RCC 7860 (cell line): ENCODE results near the gene PLAC8.
A peak's percentile ranks its signal among the peaks of the same experiment; 100 is the strongest.
"Not testable (repeated sequence)": the region's sequence is repeated elsewhere in the genome, so short reads cannot be mapped to it uniquely, and the experiment has no call there.

Experiments used
- DNase-seq: peaks from one replicate; pipeline ENCODE4 v3.0.0-alpha.2; 2015; ENCODE audit warnings: low spot score
- FAIRE-seq: peaks from 2 replicates; lab custom pipeline; 2012; peaks lifted over from hg19 to GRCh38; lab: Jason Lieb, UNC

PLAC8 gene

DNA sequence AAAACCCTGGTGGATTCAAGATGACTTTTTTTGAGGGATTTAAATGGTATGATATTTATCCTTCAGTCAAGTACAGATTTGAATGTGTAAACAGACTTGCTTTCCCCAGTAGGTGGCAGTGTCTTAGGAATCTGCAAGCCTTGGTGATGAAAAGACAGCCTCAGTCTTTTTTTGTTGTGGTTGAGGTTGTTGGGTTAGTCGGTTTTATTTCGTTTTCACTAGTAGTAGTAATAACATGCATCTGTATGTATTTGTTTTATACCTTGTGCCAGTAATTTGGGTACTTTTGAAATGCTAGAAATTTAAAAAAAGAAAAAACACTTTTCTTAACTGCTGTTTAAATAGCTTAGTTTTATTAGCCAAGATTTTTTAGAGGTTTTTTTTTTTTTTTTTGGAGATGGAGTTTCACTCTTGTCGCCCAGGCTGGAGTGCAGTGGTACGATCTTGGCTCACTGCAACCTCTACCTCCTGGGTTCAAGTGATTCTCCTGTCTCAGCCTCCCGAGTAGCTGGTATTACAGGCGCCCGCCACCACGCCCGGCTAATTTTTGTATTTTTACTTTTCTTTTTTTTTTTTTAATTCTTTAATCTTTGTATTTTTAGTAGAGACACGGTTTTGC lies 40.3 kb downstream of the PLAC8 start:
- DNase-seq = peak; percentile 40
- peak; percentile 66 for FAIRE-seq

DNA sequence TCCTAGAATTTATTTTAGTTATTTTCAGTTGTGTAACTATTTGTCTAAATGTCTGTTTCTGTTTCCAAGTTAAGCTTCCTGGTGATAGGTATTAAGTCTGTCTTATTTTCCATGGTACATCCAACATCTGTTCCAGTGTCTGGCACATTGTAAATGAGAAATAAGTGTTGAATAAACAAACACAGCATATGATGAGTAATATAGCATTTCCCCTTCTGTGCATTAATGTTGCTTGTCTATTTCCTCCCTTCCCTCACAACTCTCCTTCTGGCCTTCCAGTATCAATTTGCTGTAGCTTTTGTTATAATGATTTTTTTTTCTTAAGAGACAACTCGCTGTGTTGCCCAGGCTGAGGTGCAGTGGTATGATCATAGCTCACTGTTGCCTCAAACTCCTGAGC lies 43.4 kb downstream of the PLAC8 start:
- DNase-seq = no peak

DNA sequence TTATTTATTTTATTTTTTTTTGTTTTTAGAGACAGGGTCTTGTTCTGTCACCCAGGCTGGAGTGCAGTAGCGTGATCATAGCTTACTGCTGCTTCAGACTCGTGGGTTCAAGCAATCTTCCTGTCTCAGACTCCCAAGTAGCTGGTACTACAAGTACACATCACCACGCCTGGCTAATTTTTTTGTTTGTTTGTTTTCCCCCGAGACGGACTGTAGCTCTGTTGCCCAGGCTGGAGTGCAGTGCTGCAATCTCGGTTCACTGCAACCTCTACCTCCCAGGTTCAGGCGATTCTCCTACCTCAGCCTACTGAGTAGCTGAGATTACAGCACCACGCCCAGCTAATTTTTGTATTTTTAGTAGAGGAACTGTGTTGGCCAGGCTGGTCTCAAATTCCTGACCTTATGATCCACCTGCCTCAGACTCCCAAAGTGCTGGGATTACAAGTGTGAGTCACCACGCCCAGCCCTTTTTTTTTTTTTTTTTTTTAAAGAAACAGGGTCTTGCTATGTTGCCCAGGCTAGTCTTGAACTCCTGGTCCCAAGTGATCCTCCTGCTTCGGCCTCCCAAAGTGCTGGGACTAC lies 47.4 kb downstream of the PLAC8 start:
- DNase-seq (no peak), FAIRE-seq (no peak)

More for the DNA sequence above, 43.4 kb downstream of the PLAC8 start:
- no peak for FAIRE-seq

DNA sequence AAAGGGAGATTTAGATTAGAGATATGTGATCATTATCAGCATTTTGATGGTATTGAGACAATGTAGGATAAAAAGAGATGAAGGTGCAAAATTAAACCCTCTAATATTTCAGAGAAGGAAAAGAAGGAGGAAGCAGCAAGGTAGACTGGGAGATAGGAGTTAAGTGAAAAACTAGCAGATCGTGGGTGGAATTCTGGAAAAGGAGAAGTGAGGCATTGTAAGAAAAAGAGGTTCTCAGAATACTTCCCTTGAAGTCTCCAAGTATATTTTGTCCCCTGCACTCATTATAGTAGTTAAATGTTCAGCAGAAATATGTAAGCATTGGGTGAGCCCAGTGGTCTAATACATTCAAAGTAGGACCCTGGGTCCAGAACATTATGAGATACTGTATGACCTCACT lies 49.3 kb downstream of the PLAC8 start:
- DNase-seq (no peak), FAIRE-seq (no peak)

DNA sequence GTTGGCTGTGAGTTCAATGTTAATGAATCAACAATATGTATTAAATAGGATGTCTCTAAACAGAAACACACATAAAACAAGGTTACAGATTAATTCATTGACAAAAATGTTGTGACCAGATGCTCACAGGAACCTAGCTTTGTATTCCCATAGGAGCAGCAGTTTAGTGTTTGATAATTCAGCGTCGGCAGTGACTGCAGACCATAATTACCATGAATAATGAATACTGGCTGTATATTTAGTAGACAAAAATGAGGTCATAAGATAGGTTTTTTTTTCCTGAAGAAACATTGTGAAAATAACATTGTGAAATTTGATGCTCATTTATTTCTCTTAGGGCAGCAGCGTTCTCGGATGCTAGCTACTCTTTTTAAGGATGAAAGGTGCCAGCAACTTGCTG lies 51.8 kb downstream of the PLAC8 start:
- FAIRE-seq = no peak
- no peak for DNase-seq

DNA sequence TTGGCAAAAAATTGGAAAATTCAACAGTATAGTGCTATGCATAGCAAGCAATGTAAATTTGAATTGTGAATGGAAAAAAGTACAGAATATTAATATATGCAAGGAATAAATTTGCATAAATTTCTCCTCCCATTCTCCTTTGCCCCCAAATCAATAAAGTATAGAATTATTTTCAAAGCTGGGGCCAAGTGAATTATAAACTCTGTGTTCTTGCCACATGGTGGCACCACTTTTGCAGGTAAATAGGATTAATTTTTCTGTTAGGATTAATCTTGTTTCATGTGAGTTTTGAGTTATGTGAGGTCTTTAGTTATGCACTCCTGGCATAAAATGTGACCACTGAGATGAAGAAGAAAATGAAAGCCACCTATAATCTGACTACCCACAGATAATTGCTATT lies 59.6 kb downstream of the PLAC8 start:
- DNase-seq (peak; percentile 16), FAIRE-seq (peak; percentile 18)

DNA sequence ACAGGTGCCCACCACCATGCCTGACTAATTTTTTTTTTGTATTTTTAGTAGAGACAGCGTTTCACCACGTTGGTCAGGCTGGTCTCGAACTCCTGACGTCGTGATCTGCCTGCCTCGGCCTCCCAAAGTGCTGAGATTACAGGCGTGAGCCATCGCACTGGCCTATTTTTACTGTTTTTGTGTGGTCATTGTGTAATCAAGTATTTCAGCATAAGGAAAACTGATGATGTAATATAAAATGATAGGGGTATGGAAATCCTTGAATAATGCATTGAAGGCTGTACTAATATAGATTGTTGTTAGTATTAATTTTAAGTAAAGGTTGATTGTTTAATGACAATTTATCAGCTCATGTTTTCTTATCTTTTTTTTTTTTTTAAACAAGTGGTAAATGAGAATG lies 65.7 kb downstream of the PLAC8 start:
- FAIRE-seq, DNase-seq: not testable (repeated sequence)

DNA sequence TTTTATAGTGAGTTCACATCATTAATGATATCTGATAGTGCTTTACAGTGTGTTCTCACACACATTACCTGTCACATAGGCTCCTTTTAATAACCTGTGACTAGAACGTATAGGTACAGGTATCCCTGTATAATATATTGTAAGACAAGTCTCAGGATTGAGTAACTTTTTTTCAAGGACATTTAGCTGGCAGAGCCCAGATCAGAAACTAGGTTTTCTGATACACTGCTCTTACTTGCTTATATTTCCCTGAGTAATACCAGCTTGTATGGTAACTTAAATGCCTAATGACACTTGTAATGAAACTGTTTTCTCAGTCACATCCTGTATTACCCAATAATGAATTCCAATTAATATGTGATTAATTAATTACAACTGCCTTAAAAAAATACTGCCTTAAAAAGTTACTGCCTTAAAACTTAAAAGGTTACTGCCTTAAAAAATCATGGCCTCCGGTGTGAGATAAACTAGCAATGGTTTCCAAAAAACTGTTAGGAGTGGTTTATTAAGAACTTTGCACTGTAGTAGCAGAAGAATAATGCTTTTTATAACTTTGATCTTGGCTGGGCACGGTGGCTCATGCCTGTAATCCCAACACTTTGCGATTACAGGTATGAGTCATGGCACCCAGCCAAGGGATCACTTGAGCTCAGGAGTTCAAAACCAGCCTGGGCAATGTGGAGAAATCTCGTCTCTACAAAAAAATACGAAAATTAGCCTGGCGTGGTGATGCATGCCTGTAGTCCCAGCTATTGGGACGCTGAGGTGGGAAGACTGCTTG lies 67.6 kb downstream of the PLAC8 start:
- DNase-seq = no peak
- FAIRE-seq = no peak

DNA sequence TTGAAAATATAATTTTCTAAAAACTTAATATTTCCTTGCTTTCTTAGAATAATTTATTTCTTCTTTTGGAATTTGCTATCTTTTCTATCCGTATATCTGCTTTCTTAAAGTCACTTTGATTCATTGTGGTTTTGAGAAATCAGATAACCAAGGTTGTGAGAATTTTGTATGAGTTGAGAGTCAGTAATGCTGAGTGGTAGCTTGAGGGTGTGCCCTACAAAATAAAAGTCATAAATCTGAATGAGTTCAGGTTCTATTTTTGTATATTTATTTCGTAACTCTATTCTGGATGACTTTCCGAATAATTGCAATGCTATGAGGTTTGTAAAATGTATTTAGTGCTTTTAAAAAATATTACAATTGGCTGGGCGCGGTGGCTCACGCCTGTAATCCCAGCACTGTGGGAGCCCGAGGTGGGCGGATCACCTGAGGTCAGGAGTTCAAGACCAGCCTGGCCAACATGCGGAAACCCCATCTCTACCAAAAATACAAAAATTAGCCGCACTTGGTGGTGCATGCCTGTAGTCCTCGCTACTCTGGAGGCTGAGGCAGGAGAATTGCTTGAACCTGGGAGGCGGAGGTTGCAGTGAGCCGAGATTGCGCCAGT lies 70.6 kb downstream of the PLAC8 start:
- no peak for DNase-seq
- no peak for FAIRE-seq

DNA sequence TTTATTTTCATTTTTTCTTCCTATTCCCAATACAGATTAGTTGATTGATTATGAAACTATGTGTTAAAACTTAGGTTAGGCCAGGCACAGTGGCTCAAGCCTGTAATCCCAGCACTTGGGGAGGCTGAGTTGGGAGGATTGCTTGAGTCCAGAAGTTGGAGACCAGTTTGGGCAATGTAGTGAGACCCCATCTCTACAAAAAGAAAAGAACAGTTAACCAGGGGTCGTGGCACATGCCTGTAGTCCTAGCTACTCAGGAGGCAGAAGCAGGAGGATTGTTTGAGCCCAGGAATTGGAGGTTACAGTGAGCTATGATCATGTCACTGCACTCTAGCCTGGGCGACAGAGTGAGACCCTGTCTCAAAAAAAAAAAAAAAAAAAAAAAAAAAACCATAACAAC lies 71.4 kb downstream of the PLAC8 start:
- DNase-seq, FAIRE-seq: not testable (repeated sequence)

DNA sequence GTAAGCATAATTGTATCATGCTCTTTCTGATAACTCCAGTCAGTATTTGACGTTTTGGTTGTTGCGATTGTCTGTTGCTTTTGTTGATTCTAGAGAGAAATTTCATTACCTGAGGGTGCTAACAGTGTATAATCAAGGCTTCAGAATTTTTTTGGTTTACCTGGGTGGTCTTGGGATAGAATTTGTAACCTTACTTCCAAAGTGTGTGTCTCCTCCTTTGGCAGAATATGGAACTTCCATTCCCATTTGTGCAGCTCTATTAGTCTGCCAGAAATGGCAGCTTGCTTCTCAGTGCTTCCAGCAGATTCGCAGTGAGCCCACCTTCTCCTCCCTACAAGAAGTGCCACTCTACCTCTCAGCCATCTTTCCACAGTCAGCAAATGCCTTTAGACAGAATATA lies 74.3 kb downstream of the PLAC8 start:
- FAIRE-seq (no peak), DNase-seq (no peak)
